Astrocyte (in vitro differentiated cells and primary cell): ENCODE data around the gene CALD1. TPM values are rescaled to one million over a fixed set of nuclear protein-coding genes. Genes with fewer than 3 reads are reported as not detected.
A peak's percentile ranks its signal among the peaks of the same experiment; 100 is the strongest.

Source experiments
- DNase-seq: peaks from one replicate; pipeline ENCODE4 v3.0.0-alpha.2; 2010; ENCODE audit warnings: low read depth
- FAIRE-seq: peaks from 2 replicates; lab custom pipeline; 2011; peaks lifted over from hg19 to GRCh38; lab: Jason Lieb, UNC
- H2AFZ ChIP-seq: 2 replicates; pipeline ENCODE4 v1.6.0; 2012; ENCODE audit warnings: low read depth, low read length, inconsistent platforms
- H3K27ac ChIP-seq: 2 replicates; pipeline ENCODE4 v1.5.1; 2011; ENCODE audit warnings: low read depth, low read length, inconsistent platforms
- H3K27me3 ChIP-seq: 2 replicates; pipeline ENCODE4 v1.6.0; 2011; ENCODE audit warnings: low read length, inconsistent platforms; ENCODE audit not compliant: insufficient read depth
- H3K36me3 ChIP-seq: 2 replicates; pipeline ENCODE4 v1.5.1; 2011; ENCODE audit warnings: low read length, inconsistent platforms; ENCODE audit not compliant: insufficient read depth
- H3K4me1 ChIP-seq: 2 replicates; pipeline ENCODE4 v1.5.1; 2011; ENCODE audit warnings: low read length, inconsistent platforms; ENCODE audit not compliant: insufficient read depth
- H3K4me2 ChIP-seq: 2 replicates; pipeline ENCODE4 v1.6.0; 2012; ENCODE audit warnings: low read length, inconsistent platforms
- H3K4me3 ChIP-seq: 2 replicates; pipeline ENCODE4 v1.5.1; 2011; ENCODE audit warnings: low read depth, mild to moderate bottlenecking, low read length, inconsistent platforms; ENCODE audit not compliant: insufficient read depth
- H3K79me2 ChIP-seq: 2 replicates; pipeline ENCODE4 v1.6.0; 2012; ENCODE audit warnings: mild to moderate bottlenecking, low read length, inconsistent platforms; ENCODE audit not compliant: insufficient read depth
- H3K9ac ChIP-seq: 2 replicates; pipeline ENCODE4 v1.6.0; 2012; ENCODE audit warnings: mild to moderate bottlenecking, low read length, inconsistent platforms
- H3K9me3 ChIP-seq: 2 replicates; pipeline ENCODE4 v1.5.1; 2012; ENCODE audit warnings: low read depth, mild to moderate bottlenecking, low read length, inconsistent platforms; ENCODE audit not compliant: insufficient read depth
- H4K20me1 ChIP-seq: 2 replicates; pipeline ENCODE4 v1.6.0; 2012; ENCODE audit warnings: low read length, inconsistent platforms; ENCODE audit not compliant: insufficient read depth
- H3K27ac Mint-ChIP-seq: one replicate; pipeline ENCODE4 v1.8.0; 2021; ENCODE audit warnings: mild to moderate bottlenecking, mixed read lengths; ENCODE audit not compliant: unreplicated experiment
- H3K27me3 Mint-ChIP-seq: one replicate; pipeline ENCODE4 v1.8.0; 2021; ENCODE audit warnings: low read depth, mixed read lengths; ENCODE audit not compliant: unreplicated experiment
- H3K36me3 Mint-ChIP-seq: one replicate; pipeline ENCODE4 v1.8.0; 2021; ENCODE audit warnings: low read depth, mixed read lengths; ENCODE audit not compliant: unreplicated experiment
- H3K4me1 Mint-ChIP-seq: one replicate; pipeline ENCODE4 v1.8.0; 2021; ENCODE audit warnings: low read depth, mixed read lengths; ENCODE audit not compliant: unreplicated experiment
- H3K4me3 Mint-ChIP-seq: one replicate; pipeline ENCODE4 v1.8.0; 2021; ENCODE audit warnings: mild to moderate bottlenecking, moderate library complexity, mixed read lengths; ENCODE audit not compliant: unreplicated experiment
- H3K9me3 Mint-ChIP-seq: one replicate; pipeline ENCODE4 v1.8.0; 2021; ENCODE audit warnings: mild to moderate bottlenecking, mixed read lengths; ENCODE audit not compliant: unreplicated experiment
- CTCF ChIP-seq: IDR thresholded peaks from 2 replicates; pipeline ENCODE4 v1.5.1; 2011; ENCODE audit warnings: low read depth, mild to moderate bottlenecking, inconsistent platforms, low read length, moderate library complexity; ENCODE audit not compliant: insufficient read depth
- EZH2 ChIP-seq: IDR thresholded peaks from 2 replicates; pipeline ENCODE4 v1.6.1; 2012; ENCODE audit warnings: mild to moderate bottlenecking, low read length, inconsistent platforms; ENCODE audit not compliant: insufficient read depth
- total RNA-seq: library from RNA; stranded (reverse); gene quantifications from 2 replicates; pipeline ENCODE4 v1.2.1, GENCODE V29; 2021

CALD1 gene
- total RNA-seq, 1 donor from 2014 or later: 1,872 TPM

- H3K27me3 ChIP-seq: no peaks in the 10 kb centered on the region
- peaks cover 18% of the 10 kb centered on the region for H3K36me3 ChIP-seq
- peaks cover 78% of the 10 kb centered on the region for H3K4me1 Mint-ChIP-seq
- H3K4me1 ChIP-seq: peaks cover 70% of the 10 kb centered on the region
- H4K20me1 ChIP-seq: peaks cover 68% of the 10 kb centered on the region
- peak overlapping the region; percentile 59 for H3K4me2 ChIP-seq
- no peaks in the 10 kb centered on the region for H3K9me3 Mint-ChIP-seq
- TF ChIP-seq CTCF (no peak), EZH2 (no peak)
- peaks cover 99% of the 10 kb centered on the region for H3K79me2 ChIP-seq
- H3K36me3 Mint-ChIP-seq: peaks cover 11% of the 10 kb centered on the region
- peak overlapping the region; percentile 61 for H3K4me3 Mint-ChIP-seq
- H3K27ac ChIP-seq: peak overlapping the region; percentile 94
- H2AFZ ChIP-seq: no peak overlapping the region
- FAIRE-seq (peak; percentile 66), DNase-seq (peak; percentile 97)
- H3K4me3 ChIP-seq: no peak overlapping the region
- H3K27me3 Mint-ChIP-seq: no peaks in the 10 kb centered on the region
- H3K9me3 ChIP-seq: no peaks in the 10 kb centered on the region
- H3K9ac ChIP-seq: peak overlapping the region; percentile 73
- H3K27ac Mint-ChIP-seq: peak overlapping the region; percentile 98
Observed at GRCh38 chr7:134826105-134826504, 46.7 kb downstream of the CALD1 start.

- Histone ChIP-seq H3K36me3 (peaks cover 19% of the 10 kb centered on the region), H3K4me3 (no peak overlapping the region), H3K27me3 (no peaks in the 10 kb centered on the region), H3K79me2 (peaks cover 99% of the 10 kb centered on the region), H3K9me3 (no peaks in the 10 kb centered on the region), H3K9ac (peak overlapping the region; percentile 73), H3K27ac (peak overlapping the region; percentile 94), H2AFZ (no peak overlapping the region), H3K4me1 (peaks cover 70% of the 10 kb centered on the region), H4K20me1 (peaks cover 77% of the 10 kb centered on the region), H3K4me2 (peak overlapping the region; percentile 38)
- Mint-ChIP-seq H3K4me3 (peak overlapping the region; percentile 50), H3K9me3 (no peaks in the 10 kb centered on the region), H3K27me3 (no peaks in the 10 kb centered on the region), H3K36me3 (peaks cover 11% of the 10 kb centered on the region), H3K27ac (peak overlapping the region; percentile 98), H3K4me1 (peaks cover 82% of the 10 kb centered on the region)
- FAIRE-seq: peak; percentile 58
- DNase-seq: no peak
- TF ChIP-seq CTCF (no peak), EZH2 (no peak)
Observed at GRCh38 chr7:134827436-134827835, 48.0 kb downstream of the CALD1 start.

- H3K9me3 ChIP-seq: no peaks in the 10 kb centered on the region
- peak overlapping the region; percentile 73 for H3K9ac ChIP-seq
- H3K9me3 Mint-ChIP-seq: no peaks in the 10 kb centered on the region
- H3K27me3 Mint-ChIP-seq: no peaks in the 10 kb centered on the region
- peak; percentile 90 for DNase-seq
- H3K27me3 ChIP-seq: no peaks in the 10 kb centered on the region
- no peak overlapping the region for H3K4me3 Mint-ChIP-seq
- FAIRE-seq: no peak
- peaks cover 99% of the 10 kb centered on the region for H3K79me2 ChIP-seq
- TF ChIP-seq EZH2 (no peak), CTCF (no peak)
- peak overlapping the region; percentile 94 for H3K27ac ChIP-seq
- H3K4me2 ChIP-seq: peak overlapping the region; percentile 38
- peaks cover 78% of the 10 kb centered on the region for H4K20me1 ChIP-seq
- peaks cover 19% of the 10 kb centered on the region for H3K36me3 ChIP-seq
- peak overlapping the region; percentile 64 for H3K27ac Mint-ChIP-seq
- H3K4me1 ChIP-seq: peaks cover 67% of the 10 kb centered on the region
- no peak overlapping the region for H2AFZ ChIP-seq
- H3K4me1 Mint-ChIP-seq: peaks cover 80% of the 10 kb centered on the region
- no peak overlapping the region for H3K4me3 ChIP-seq
- H3K36me3 Mint-ChIP-seq: peaks cover 11% of the 10 kb centered on the region
Observed at GRCh38 chr7:134827889-134828288, 48.5 kb downstream of the CALD1 start.
